C4-2B (cell line): Measurements from ENCODE around the gene OGA.

Experiments used
- ZFX ChIP-seq: fragments of 450-650 bp; IDR thresholded peaks from 2 replicates; pipeline ENCODE4 v1.6.1; 2017
- TF ChIP-seq, protein P1 (sequence below): fragments of 450-650 bp; conservative IDR thresholded peaks from 2 replicates; pipeline ENCODE4 v1.5.1; 2017; ENCODE audit warnings: mild to moderate bottlenecking

DNA sequence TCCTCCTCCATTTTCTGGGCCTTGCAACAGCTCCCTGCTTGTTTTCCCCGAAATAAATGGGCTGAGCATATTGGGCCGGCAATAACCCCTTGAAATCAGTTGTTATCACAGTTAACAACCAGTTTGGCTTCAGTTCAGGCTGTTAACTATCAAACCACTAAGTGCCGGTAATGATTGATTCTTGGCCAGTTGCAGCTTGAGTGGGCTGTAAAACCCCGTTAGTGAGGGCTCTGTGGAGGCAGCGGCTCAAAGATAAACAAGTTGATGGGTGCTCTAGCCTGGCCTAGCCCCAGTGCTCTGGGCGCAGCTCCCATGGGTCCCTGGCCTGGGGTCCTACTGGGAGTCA, 50.7 kb downstream of the OGA start:
- TF ChIP-seq, protein P1, sequence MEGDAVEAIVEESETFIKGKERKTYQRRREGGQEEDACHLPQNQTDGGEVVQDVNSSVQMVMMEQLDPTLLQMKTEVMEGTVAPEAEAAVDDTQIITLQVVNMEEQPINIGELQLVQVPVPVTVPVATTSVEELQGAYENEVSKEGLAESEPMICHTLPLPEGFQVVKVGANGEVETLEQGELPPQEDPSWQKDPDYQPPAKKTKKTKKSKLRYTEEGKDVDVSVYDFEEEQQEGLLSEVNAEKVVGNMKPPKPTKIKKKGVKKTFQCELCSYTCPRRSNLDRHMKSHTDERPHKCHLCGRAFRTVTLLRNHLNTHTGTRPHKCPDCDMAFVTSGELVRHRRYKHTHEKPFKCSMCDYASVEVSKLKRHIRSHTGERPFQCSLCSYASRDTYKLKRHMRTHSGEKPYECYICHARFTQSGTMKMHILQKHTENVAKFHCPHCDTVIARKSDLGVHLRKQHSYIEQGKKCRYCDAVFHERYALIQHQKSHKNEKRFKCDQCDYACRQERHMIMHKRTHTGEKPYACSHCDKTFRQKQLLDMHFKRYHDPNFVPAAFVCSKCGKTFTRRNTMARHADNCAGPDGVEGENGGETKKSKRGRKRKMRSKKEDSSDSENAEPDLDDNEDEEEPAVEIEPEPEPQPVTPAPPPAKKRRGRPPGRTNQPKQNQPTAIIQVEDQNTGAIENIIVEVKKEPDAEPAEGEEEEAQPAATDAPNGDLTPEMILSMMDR: no peak
- TF ChIP-seq ZFX: no peak
